ENCODE measurements around the gene ATXN1.
"Not testable (repeated sequence)": the region's sequence is repeated elsewhere in the genome, so short reads cannot be mapped to it uniquely, and the experiment has no call there.

The ATXN1 gene

DNA sequence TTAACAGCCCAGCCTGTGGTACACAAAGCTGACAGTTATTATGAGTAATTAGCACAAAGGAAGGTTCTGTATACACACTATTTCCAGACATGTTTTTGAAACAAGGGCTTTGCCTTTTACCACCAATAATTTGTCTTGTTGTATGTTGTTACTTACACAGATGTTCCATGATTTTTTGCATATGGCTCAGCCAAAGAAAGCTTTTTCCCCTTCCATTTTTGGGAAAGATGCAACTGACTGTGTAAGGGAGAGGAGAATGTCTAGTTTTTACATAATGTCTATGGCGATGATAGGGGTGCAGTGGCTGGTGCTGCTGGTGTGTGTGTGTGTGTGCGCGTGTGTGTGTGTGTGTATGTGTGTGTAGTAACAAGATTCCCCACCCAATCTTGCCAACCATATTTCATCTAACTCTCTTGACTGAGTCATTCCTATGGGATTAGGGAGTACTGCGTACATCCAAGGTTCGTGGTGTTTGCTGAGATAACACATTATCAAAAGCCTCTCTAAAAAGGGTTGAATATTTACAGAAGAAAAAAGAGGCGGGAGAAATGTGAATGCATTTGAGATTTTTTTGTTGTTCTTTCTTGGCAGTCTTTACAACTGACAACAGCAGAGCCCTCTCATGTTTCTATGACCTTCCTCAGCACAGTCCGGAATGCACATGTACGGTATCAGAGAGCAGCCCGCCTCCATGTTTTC lies 330.7 kb downstream of the ATXN1 start:
- no peak for DNase-seq

DNA sequence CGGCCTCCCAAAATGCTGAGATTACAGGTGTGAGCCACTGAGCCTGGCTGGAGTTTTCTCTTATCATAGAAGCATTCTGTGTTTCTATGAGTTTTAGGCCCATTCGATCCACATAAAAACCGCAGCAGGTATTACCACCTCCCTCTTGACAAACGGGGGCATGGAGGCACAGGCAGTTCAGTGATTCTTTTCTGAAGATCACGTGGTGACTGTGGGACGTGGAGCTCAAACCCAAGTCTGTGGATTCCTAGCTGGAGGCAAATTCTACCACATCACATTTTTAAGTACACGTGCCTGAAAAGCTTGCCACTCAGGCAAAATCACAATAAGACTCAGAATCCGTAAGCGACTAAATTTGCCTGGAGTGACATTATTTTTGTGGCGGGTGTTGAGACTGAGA lies 331.6 kb downstream of the ATXN1 start:
- no peak for DNase-seq

DNA sequence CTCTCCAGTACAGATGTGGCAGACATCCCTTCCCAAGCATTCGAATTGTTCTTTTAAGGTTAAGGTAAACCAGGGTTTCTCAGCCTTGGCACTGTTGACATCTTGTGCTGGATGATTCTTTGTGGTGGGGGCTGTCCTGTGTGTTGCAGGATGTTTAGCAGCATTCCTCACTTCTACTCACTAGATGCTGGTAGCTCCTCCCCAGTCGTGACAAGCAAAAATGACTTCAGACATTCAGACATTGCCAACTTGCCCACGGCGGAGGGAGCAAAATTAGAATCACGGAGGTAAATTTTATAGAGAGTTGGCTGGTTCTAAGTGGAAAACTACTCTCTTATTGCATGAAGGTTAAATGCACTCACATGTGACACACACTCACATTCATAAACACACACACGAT lies 334.1 kb downstream of the ATXN1 start:
- no peak for DNase-seq

- no peak for DNase-seq
Measured at GRCh38 chr6:16425881-16426615, 335.2 kb downstream of the ATXN1 start.

- no peak for DNase-seq
Measured at GRCh38 chr6:16421462-16421960, 339.7 kb downstream of the ATXN1 start.

GRCh38 chr6:16420715-16421461 lies 340.4 kb downstream of the ATXN1 start:
- DNase-seq: no peak

GRCh38 chr6:16420337-16420714 lies 340.9 kb downstream of the ATXN1 start:
- no peak for DNase-seq

DNA sequence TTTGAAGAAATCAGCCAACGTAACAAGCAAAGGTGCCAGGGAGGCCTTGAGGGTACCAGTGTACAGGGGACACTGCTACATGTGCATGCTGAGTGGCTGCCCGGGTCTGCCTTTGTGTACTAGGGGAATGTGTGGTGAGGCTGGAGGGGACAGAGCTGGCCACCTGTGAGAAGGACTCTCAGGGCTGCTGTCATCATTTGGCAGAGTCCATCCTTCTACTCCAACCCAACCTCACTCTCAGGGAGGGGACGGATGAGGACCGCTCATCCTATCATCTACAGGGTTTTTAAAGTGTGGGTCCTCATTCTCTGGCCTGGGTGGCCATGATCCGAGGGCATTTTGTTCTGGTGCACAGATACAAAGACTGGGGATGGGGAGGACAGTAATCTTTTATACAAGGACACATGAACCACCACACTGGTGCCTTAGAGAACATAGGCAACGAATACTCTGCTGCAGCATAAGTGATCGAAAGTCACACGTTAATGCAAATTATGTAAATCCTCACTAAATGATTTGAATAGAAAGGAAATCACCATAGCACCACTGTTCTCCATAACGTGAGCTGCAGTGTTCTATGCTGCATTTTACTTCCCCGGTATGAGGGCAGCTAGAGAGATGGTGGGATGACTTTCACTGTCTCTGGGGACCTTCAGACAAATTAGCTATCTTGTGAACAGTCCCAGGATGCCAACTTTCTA lies 341.5 kb downstream of the ATXN1 start:
- no peak for DNase-seq

DNA sequence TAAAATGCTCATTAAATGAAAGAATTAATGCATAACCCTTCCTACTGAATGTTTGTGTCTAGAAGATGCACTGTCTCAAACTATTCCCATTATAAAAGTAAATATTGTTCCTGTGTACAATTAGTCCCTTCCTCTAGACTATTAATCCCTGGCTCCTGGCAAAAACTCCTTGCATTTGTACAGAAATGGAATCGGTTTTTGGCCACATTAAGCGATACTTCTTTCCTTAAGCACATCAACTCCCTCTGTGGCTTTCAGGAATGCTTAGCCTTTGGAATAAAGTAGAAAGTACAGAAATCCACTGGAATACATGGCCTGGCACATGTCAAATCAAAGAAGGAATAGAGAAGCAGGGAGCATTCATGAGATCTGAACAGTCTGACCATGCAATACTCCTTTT lies 343.1 kb downstream of the ATXN1 start:
- no peak for DNase-seq

DNA sequence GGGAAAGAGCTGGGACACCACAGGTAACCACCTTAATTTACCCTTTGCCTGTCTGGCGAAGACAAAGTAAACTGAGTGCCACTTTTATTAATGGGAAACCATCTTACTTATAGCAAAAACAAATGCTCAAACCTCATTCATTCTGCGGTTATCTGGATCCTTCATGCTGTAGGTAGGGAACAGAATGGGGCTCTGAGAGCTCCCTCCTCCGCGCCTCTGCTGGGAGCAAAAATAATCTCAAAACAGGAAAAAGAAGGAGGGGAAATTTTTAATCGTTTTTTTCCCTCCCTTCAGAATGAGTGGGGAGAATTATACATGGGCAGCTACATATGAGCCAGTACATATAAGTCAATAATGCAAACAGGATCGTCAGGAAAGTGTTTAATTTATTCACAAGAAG lies 345.6 kb downstream of the ATXN1 start:
- DNase-seq: no peak

- DNase-seq: no peak
Measured at GRCh38 chr6:16414205-16414604, 347.1 kb downstream of the ATXN1 start.

DNA sequence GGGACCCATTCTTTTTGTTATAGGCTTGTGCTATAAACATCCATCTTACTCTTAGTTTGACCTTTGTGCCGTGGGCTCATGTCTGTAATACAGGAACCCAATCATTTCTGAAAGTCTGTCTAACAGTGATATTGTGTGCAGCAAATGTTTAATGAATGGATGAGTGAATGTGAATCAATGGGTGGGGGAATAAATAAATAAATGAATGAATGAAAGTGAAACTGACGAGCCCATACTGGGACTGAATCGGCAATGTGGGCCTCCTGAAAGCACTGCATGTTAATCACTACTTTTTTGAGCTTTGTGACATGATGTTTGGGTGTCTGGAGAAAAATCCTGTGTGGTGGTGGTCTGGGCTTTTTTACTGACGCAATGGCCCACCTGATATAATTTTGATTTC lies 347.9 kb downstream of the ATXN1 start:
- DNase-seq: no peak

DNA sequence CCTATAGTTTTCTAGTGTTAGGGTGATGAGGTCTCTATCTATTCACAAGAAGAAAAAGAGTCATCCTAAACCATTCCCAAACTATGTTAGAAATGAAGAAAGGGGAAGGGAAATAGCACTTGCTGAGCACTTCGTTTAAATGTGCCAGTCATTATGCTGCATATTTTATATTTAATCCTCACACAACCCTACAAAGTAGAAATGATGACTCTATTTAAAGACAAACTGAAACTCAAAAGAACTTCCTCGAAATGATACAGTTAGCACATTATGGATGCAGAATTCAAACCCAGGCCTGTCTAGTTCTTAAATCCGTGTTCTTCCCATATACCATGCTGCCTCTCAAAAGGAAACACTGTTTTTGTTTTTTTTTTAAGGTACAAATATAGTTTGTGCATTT lies 348.3 kb downstream of the ATXN1 start:
- DNase-seq: no peak

DNA sequence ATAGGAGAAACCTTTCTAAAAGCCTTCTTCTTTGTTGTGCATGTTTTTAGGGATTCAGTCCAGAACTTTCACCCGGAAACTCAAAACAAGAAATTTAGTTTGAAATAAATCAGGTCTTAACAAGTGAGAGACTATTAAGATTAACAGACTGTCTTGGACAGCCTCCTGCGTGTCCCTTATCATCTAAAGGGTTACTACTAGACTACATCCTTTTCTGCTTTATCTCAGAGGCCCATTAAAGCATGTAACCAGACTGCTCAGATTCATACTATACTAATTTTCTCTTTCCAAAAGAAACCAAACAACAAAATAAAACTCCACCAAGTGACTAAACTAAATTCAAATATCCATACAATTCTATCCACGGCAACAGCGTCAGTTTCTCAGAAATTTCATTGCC lies 349.1 kb downstream of the ATXN1 start:
- no peak for DNase-seq

GRCh38 chr6:16409531-16410441 lies 351.5 kb downstream of the ATXN1 start:
- peak; percentile 71 for DNase-seq

GRCh38 chr6:16408766-16409165 lies 352.5 kb downstream of the ATXN1 start:
- DNase-seq: no peak

DNA sequence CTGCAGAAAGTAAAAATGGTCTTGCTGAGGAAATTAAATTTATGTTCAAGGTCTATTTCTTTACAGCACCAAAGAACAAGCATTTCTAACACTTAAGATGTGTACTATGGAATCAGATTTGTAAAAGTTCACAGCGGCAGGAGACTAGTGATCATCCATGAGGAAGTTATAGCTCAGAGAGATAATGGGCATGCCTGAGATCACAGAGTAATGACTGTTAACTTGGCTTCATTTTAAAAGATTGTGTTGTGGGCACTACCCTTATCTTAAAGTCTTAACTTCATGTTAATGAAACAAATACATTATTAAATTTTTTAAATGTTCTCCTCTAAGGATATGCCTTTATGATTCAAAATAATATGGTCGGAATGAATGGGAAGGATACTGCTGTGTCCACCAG lies 354.3 kb downstream of the ATXN1 start:
- no peak for DNase-seq

GRCh38 chr6:16406538-16406937 lies 354.7 kb downstream of the ATXN1 start:
- not testable (repeated sequence) for DNase-seq

DNA sequence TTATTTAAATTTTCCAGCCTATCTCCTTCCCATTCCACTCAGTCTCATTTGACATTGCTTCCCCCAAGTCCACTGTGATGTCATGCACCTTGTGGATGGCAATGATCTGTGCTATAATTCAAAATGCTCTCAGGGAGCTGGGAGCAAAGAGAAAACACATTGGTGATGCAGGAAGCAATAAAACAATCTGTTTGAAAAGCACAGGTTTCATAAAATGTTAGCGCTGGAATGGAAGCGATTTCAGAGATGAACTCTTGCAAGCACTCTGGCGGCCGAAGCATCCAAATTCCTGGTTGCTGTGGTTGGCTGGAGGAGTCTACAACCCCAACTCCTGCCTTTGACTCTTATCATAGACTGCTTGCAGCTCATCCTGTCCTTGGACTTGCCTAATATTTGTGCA lies 355.9 kb downstream of the ATXN1 start:
- DNase-seq: no peak

DNA sequence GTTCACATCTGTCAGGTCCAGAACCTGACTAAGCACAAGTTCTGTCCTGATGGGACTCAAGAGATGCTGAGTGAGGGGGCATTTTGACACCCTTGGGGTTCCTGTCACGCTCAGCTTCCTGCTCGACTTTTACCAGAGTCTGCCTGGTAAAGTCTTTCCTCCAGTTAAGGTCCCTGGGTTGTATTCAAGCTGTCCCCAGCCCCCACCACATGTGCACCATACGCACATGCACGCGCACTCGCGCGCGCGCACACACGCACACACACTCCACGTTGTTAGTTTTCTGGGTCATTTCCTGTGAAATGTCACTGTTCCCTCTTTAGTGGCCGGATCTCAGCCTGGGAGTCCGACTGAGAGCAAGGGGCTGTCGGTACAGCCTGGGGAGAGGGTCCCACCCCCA lies 356.8 kb downstream of the ATXN1 start:
- no peak for DNase-seq

DNA sequence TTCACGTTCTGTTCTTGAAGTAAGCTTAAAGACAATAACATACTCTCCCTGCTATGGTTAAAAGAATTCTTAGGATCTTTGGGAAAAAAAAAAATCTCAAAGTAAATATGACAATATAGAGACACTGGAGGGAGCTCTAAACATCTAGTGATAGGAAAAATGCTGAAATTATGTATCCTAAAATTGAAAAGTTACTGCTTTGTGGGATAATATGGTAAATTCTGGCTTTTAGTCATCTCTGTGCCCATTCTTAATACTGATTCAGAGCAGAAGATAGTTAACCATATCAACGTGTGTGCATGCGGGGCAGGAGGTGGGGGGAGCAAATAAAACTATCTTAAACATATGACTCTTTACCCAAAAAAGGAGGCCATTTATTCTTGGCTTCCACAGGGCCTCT lies 357.4 kb downstream of the ATXN1 start:
- DNase-seq: no peak

DNA sequence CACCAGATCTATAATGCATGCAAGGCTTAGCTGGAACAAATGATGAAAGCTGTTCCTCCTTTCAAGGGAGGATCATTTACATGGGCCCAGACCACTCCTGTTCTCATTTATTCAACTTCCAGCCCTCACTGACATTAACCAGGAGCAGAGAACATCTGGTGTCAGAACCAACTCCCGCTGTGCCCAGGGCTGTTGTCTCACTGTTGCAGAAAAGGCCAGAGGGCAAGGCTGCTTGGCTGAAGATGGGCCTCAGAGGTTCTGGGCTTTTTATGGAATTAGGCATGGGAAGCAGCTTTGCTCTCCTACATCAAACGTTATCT lies 358.7 kb downstream of the ATXN1 start:
- DNase-seq: no peak

Data from activated CD8-positive, alpha-beta memory T cell treated with anti-CD3 and anti-CD28 coated beads, Interleukin-2, amount 50 U/mL, for 48 hours (primary cell).